ENCODE measurements around the gene NR4A3.

Gene NR4A3

GRCh38 chr9:99816392-99816791, 5.3 kb upstream of the NR4A3 start:
- TF ChIP-seq EGR1 (IDR thresholded peaks at IDR 0.05) = no peak

- TF ChIP-seq RAD21 (IDR thresholded peaks at IDR 0.05; ENCODE audit: low read depth) = no peak
- no peak for TF ChIP-seq EGR1 (IDR thresholded peaks at IDR 0.05)
- no peak for TF ChIP-seq CEBPB (IDR thresholded peaks at IDR 0.05)
- TF ChIP-seq TAF1 (IDR thresholded peaks at IDR 0.05; ENCODE audit: low read depth) = no peak
- TF ChIP-seq ZBTB7A (IDR thresholded peaks at IDR 0.05; ENCODE audit: low read depth) = no peak
- TF ChIP-seq FOXM1 (IDR thresholded peaks at IDR 0.05; ENCODE audit: borderline replicate concordance, low read depth) = no peak
- TF ChIP-seq, protein P1, sequence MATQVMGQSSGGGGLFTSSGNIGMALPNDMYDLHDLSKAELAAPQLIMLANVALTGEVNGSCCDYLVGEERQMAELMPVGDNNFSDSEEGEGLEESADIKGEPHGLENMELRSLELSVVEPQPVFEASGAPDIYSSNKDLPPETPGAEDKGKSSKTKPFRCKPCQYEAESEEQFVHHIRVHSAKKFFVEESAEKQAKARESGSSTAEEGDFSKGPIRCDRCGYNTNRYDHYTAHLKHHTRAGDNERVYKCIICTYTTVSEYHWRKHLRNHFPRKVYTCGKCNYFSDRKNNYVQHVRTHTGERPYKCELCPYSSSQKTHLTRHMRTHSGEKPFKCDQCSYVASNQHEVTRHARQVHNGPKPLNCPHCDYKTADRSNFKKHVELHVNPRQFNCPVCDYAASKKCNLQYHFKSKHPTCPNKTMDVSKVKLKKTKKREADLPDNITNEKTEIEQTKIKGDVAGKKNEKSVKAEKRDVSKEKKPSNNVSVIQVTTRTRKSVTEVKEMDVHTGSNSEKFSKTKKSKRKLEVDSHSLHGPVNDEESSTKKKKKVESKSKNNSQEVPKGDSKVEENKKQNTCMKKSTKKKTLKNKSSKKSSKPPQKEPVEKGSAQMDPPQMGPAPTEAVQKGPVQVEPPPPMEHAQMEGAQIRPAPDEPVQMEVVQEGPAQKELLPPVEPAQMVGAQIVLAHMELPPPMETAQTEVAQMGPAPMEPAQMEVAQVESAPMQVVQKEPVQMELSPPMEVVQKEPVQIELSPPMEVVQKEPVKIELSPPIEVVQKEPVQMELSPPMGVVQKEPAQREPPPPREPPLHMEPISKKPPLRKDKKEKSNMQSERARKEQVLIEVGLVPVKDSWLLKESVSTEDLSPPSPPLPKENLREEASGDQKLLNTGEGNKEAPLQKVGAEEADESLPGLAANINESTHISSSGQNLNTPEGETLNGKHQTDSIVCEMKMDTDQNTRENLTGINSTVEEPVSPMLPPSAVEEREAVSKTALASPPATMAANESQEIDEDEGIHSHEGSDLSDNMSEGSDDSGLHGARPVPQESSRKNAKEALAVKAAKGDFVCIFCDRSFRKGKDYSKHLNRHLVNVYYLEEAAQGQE (IDR thresholded peaks at IDR 0.05; ENCODE audit: low read depth) = no peak
- TF ChIP-seq EP300 (IDR thresholded peaks at IDR 0.05; ENCODE audit: borderline replicate concordance) = no peak
- no peak for TF ChIP-seq NFIC (IDR thresholded peaks at IDR 0.05)
- no peak for TF ChIP-seq TCF12 (IDR thresholded peaks at IDR 0.05; ENCODE audit: low read depth)
- TF ChIP-seq MAX (IDR thresholded peaks at IDR 0.05) = no peak
- no peak for TF ChIP-seq CREB1 (IDR thresholded peaks at IDR 0.05; ENCODE audit: low read depth)
- TF ChIP-seq TEAD4 (IDR thresholded peaks at IDR 0.05) = no peak
- no peak for TF ChIP-seq USF1 (IDR thresholded peaks at IDR 0.05)
- no peak for TF ChIP-seq YY1 (IDR thresholded peaks at IDR 0.05; ENCODE audit: low read depth)
These were observed 3.2 kb upstream of the NR4A3 start for GRCh38 chr9:99818500-99818899.

- no peak for TF ChIP-seq TEAD4 (IDR thresholded peaks at IDR 0.05)
- TF ChIP-seq CREB1 (IDR thresholded peaks at IDR 0.05; ENCODE audit: low read depth) = peak; percentile 22
- TF ChIP-seq TCF12 (IDR thresholded peaks at IDR 0.05; ENCODE audit: low read depth) = peak; percentile 63
- peak; percentile 70 for TF ChIP-seq MAX (IDR thresholded peaks at IDR 0.05)
These were observed 2.4 kb upstream of the NR4A3 start for GRCh38 chr9:99819123-99819855.

DNA sequence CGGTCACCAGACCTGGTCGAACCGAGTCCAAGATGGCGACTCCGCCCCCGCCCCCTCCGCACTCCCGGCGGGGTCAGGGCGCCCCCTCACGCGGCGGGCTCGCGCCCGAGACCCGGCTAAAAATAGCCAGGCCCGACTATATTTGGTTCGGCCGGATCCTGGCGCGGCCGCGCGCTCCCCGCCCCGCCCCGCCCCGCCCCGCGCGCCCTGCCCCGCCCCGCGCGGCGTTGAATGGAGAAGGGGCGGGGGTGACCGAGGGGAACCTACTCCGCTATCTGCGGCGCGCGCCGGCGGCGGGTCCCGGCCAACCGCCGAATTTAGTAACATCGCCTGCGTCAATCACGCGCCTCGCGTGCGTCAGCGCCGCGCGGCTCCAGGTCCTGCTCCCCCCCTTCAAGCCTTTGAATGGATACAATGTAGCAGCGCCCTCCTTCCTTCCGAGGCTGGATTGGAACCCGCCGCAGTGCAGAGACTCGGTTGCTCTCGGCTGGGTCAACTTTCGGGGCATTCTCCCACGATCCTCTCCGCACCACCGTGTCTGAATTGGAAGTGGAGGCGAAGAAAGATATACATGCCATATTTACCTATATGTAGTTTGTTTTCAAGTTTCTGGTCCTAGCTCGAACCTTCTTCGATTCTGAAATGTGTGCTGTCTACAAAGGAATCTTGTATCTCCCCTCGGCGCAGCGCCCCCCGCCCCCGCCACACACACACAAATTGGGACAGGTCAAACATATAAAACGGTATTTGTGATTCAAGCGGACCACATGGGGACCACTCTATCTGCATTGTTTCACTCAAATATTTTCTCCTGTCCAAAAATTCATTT, 1.6 kb upstream of the NR4A3 start:
- 0 out of 2 replicates have a peak, but pooled peaks have one; percentile 18 for TF ChIP-seq EP300 (IDR thresholded peaks at IDR 0.05; ENCODE audit: borderline replicate concordance)
- TF ChIP-seq RAD21 (IDR thresholded peaks at IDR 0.05; ENCODE audit: low read depth) = no peak
- no peak for TF ChIP-seq CEBPB (IDR thresholded peaks at IDR 0.05)
- TF ChIP-seq EGR1 (IDR thresholded peaks at IDR 0.05) = peak; percentile 95
- TF ChIP-seq YY1 (IDR thresholded peaks at IDR 0.05; ENCODE audit: low read depth) = peak; percentile 90
- TF ChIP-seq, protein P1 (IDR thresholded peaks at IDR 0.05; ENCODE audit: low read depth) = no peak
- peak; percentile 67 for TF ChIP-seq CREB1 (IDR thresholded peaks at IDR 0.05; ENCODE audit: low read depth)
- peak; percentile 73; the same call in 1 of the 2 replicates for TF ChIP-seq ZBTB7A (IDR thresholded peaks at IDR 0.05; ENCODE audit: low read depth)
- TF ChIP-seq TCF12 (IDR thresholded peaks at IDR 0.05; ENCODE audit: low read depth) = 0 out of 2 replicates have a peak, but pooled peaks have one; percentile 53
- TF ChIP-seq MAX (IDR thresholded peaks at IDR 0.05) = no peak

GRCh38 chr9:99820685-99821395, 845 bp upstream of the NR4A3 start:
- TF ChIP-seq CEBPB (IDR thresholded peaks at IDR 0.05) = no peak
- TF ChIP-seq, protein P1 (IDR thresholded peaks at IDR 0.05; ENCODE audit: low read depth) = no peak
- no peak for TF ChIP-seq ZBTB7A (IDR thresholded peaks at IDR 0.05; ENCODE audit: low read depth)
- no peak for TF ChIP-seq RAD21 (IDR thresholded peaks at IDR 0.05; ENCODE audit: low read depth)
- no peak for TF ChIP-seq EGR1 (IDR thresholded peaks at IDR 0.05)
- TF ChIP-seq TEAD4 (IDR thresholded peaks at IDR 0.05) = no peak
- no peak for TF ChIP-seq YY1 (IDR thresholded peaks at IDR 0.05; ENCODE audit: low read depth)
- TF ChIP-seq TAF1 (IDR thresholded peaks at IDR 0.05; ENCODE audit: low read depth) = no peak
- TF ChIP-seq CREB1 (IDR thresholded peaks at IDR 0.05; ENCODE audit: low read depth) = no peak
- no peak for TF ChIP-seq FOXM1 (IDR thresholded peaks at IDR 0.05; ENCODE audit: borderline replicate concordance, low read depth)
- no peak; the same call in 1 of the 2 replicates for TF ChIP-seq MAX (IDR thresholded peaks at IDR 0.05)

Data from Ishikawa (cell line).